ENCODE data around the gene FAM83D. TPM values are rescaled to one million over a fixed set of nuclear protein-coding genes. Genes with fewer than 3 reads are reported as not detected.
"Not testable (repeated sequence)": the region's sequence is repeated elsewhere in the genome, so short reads cannot be mapped to it uniquely, and the experiment has no call there.

Gene FAM83D
- polyA plus RNA-seq, 1 donor from 2014 or later: 0.48 TPM

GRCh38 chr20:38957915-38958485 is 31.8 kb downstream of the FAM83D start:
- Histone ChIP-seq H3K9ac (ENCODE audit: low read length) (no peak overlapping the region), H3F3A (ENCODE audit: insufficient read depth, low read length, poor library complexity, severe bottlenecking) (no peaks in the 10 kb centered on the region), H3K9me3 (ENCODE audit: low read length) (no peaks in the 10 kb centered on the region), H4K20me1 (ENCODE audit: insufficient read depth) (no peaks in the 10 kb centered on the region), H2AFZ (ENCODE audit: low read depth, low read length) (no peak overlapping the region), H3K27me3 (ENCODE audit: insufficient read depth, low read depth, low read length) (no peaks in the 10 kb centered on the region), H3K27ac (ENCODE audit: low read length) (no peak overlapping the region), H3K4me2 (ENCODE audit: low read length) (no peak overlapping the region), H3K9me2 (ENCODE audit: insufficient read depth, low read length) (no peaks in the 10 kb centered on the region), H3K36me3 (ENCODE audit: insufficient read depth, low read length) (no peaks in the 10 kb centered on the region), H3K4me3 (ENCODE audit: low read length) (no peak overlapping the region), H3K79me2 (replicated peaks; ENCODE audit: insufficient read depth, low read length) (peaks cover 3% of the 10 kb centered on the region)
- no peak for TF ChIP-seq EP300 (conservative IDR thresholded peaks at IDR 0.05; ENCODE audit: poor library complexity, severe bottlenecking)
- no peak for TF ChIP-seq SMC3 (conservative IDR thresholded peaks at IDR 0.05; ENCODE audit: poor library complexity)
- no peak for TF ChIP-seq TAF1 (IDR thresholded peaks at IDR 0.05; ENCODE audit: low read depth)
- no peak for TF ChIP-seq MXI1 (conservative IDR thresholded peaks at IDR 0.05; ENCODE audit: poor library complexity, severe bottlenecking)
- no peak for TF ChIP-seq REST (IDR thresholded peaks at IDR 0.05; ENCODE audit: borderline replicate concordance)
- no peak for TF ChIP-seq CTCF (IDR thresholded peaks at IDR 0.05; ENCODE audit: poor library complexity, severe bottlenecking)
- TF ChIP-seq EZH2 (IDR thresholded peaks at IDR 0.05; ENCODE audit: borderline replicate concordance, insufficient read depth, low read length, poor library complexity, severe bottlenecking): no peak
- no peak for TF ChIP-seq POLR2AphosphoS5 (IDR thresholded peaks at IDR 0.05)
- TF ChIP-seq RAD21 (conservative IDR thresholded peaks at IDR 0.05): no peak

- not testable (repeated sequence) for H3K36me3 ChIP-seq (ENCODE audit: insufficient read depth, low read length); H3K4me3 ChIP-seq (ENCODE audit: low read length); H3K9me3 ChIP-seq (ENCODE audit: low read length); H3K9ac ChIP-seq (ENCODE audit: low read length); H3F3A ChIP-seq (ENCODE audit: insufficient read depth, low read length, poor library complexity, severe bottlenecking); H3K27ac ChIP-seq (ENCODE audit: low read length); H3K27me3 ChIP-seq (ENCODE audit: insufficient read depth, low read depth, low read length); H2AFZ ChIP-seq (ENCODE audit: low read depth, low read length); H4K20me1 ChIP-seq (ENCODE audit: insufficient read depth); H3K4me2 ChIP-seq (ENCODE audit: low read length); H3K9me2 ChIP-seq (ENCODE audit: insufficient read depth, low read length)
- H3K79me2 ChIP-seq (replicated peaks; ENCODE audit: insufficient read depth, low read length): peaks cover 19% of the 10 kb centered on the region
Observed at GRCh38 chr20:38960187-38960687, 34.0 kb downstream of the FAM83D start.
